GM20000 (cell line): ENCODE measurements around the gene RAET1G.
A peak's percentile ranks its signal among the peaks of the same experiment; 100 is the strongest.

ENCODE experiments used
- DNase-seq: peaks from one replicate; pipeline ENCODE4 v3.0.0; 2012; ENCODE audit warnings: low spot score
- TF ChIP-seq, protein P1 (sequence below): IDR thresholded peaks from 2 replicates; pipeline ENCODE4 v1.5.1; 2012; ENCODE audit warnings: mild to moderate bottlenecking, control low read depth; ENCODE audit errors: extremely low read depth, missing control alignments

RAET1G gene

DNA sequence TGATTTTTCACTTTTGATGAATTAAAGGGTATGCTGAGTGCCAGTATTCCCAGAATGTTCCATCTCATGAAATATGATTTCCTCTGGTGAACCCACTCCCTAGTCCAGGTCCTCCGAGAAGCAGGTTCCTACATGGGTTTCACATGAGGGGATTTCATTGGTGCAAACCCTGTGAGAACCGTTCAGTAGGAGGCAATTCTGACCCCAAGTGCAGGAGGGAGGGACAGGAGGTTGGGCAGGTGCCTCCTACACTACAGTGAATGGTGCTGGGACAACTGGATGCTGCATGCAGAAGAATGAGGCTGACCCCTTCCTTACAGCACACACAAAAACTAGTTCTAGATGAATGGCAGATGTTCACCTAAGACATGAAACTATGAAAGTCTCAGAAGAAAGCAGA is 13.8 kb upstream of the RAET1G start:
- no peak for DNase-seq
- TF ChIP-seq, protein P1, sequence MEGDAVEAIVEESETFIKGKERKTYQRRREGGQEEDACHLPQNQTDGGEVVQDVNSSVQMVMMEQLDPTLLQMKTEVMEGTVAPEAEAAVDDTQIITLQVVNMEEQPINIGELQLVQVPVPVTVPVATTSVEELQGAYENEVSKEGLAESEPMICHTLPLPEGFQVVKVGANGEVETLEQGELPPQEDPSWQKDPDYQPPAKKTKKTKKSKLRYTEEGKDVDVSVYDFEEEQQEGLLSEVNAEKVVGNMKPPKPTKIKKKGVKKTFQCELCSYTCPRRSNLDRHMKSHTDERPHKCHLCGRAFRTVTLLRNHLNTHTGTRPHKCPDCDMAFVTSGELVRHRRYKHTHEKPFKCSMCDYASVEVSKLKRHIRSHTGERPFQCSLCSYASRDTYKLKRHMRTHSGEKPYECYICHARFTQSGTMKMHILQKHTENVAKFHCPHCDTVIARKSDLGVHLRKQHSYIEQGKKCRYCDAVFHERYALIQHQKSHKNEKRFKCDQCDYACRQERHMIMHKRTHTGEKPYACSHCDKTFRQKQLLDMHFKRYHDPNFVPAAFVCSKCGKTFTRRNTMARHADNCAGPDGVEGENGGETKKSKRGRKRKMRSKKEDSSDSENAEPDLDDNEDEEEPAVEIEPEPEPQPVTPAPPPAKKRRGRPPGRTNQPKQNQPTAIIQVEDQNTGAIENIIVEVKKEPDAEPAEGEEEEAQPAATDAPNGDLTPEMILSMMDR = no peak

DNA sequence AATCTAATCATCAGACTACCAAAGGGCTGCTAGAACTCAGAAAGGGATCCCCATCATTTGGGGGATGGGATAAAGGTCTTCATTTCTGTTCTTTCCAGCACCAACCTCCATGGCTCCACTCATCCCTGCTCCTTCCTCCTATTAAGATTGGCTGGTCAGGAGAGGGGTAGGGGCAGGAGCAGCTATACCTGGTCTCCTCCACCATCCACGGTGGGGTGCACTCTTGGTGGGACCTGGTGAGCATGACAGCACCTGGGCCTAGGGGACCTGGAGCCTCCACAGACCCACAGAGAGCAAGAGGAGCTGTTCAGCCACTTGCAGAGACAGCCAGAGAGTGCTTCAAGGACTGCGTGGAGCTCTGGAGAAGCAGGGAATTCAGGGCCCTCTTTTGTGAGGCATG is 12.7 kb upstream of the RAET1G start:
- DNase-seq = peak; percentile 2
- TF ChIP-seq, protein P1 = no peak

DNA sequence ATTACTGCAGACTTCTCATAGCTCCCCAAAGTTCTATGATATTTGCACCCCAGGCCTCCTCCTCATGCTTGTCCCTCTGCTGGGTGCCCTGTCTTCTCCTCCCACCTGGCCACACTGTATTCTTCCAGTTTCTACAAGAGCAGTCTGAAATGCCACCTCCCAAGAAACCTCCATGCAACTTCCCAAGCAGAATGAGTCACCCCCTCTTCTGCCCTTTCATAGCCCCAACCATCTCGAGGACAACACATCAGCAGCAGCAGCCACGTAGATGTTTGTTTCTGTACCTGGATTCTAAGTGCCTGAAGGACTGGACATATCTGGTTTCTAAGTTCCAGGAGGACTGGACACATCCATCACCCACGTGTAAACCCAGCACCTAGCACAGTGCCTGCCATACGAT is 12.3 kb upstream of the RAET1G start:
- DNase-seq = no peak
- TF ChIP-seq, protein P1 = no peak

DNA sequence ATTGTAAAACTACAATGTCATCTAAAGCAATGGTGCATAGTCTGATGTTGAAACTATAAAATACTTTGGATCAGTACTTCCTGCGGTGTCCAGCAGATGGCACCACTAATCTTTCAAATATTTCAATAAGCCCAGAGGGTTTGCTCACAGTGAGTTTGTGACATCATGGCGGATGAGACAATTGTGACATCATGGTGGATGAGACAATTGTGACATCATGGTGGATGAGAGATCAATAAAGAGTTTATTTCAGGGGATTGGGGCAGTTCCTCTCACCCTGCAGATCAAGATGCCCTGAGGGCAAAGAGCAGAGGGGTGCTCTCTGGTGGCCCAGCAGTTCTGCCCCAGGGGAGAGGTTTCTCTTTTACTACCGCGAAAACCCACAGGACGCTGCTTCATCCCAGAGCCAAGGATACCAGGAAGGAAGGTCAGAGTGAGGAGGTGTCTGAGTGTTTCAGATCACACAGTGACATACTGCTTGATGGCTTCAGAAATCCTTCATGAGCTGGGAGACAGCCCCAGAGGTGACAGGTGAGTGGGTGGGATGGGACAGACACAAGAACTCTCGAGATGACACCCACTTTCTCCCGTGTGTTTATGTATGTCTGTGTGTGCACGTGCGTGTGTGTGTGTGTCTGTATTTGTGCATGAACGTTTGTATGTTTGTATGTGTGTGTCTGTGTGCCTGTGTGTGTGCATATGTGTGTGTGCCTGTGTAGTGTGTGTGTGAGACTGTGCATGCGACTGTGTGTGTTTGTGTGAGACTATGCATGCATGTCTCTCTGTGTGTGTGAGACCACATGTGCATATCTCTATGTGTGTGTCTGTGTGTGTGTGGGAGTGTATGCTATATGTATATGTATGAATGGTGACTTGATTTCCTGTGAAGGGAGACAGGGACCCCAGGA is 11.6 kb upstream of the RAET1G start:
- TF ChIP-seq, protein P1 = peak; percentile 58

DNA sequence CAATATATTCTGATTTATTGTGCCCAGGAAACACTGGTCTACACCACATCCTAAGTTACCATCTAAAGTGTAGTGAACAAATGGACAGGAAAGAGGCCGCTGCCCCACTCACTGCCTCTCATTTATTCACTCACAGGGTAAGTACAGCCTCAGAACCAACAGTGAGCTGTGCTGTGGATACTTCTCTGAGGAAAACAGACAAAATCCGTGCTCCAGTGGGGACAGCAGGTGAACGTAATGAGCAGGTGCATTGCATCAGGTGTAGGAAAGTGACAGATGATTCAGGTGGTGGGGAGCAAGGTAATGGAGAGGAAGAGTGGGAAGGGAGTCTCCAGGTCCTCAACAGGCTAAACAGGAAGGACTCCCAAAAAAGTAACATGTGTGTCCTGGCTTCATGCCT is 10.5 kb upstream of the RAET1G start:
- peak; percentile 3 for DNase-seq

More for the DNA sequence above, 11.6 kb upstream of the RAET1G start:
- peak; percentile 61 for DNase-seq

DNA sequence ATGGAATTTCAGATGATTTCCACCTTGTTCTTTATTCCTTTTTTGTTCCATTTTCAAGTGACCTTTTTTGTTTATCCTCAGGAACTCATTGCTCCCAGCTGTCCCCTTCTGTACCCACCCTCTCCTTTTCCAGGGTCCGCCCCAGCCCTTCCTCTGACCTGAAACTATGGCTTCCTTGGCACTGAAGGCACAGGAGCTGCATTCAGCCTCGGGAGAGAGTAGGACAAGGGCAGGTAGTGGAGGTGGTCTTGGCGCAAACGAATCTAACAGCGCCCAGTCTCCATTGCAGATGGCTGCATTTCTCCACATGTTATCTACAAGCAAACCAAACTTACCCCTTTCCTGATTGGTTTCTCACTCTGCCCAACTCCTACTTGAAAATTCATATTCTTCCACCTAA is 10.1 kb upstream of the RAET1G start:
- no peak for DNase-seq
- TF ChIP-seq, protein P1 = no peak

More for the DNA sequence above, 10.5 kb upstream of the RAET1G start:
- TF ChIP-seq, protein P1 = no peak

DNA sequence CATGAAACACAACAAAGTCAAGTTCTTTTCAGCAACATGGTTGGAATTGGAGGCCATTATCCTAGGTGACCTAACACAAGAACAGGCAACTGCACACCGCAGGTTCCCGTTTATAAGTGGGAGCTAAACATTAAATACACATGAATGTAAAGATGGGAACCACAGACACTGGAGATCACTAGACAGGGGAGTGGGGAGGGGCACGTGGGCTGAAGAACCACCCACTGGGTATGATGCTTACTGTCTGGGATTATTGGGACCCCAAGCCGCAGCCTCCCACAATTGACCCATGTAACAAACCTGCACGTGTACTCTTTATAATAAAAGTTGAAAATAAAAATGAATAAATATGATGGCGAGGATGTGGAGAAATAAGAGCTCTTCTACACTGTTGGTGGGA is 8.6 kb upstream of the RAET1G start:
- no peak for DNase-seq
- TF ChIP-seq, protein P1 = no peak
